Astrocyte of the cerebellum (primary cell): ENCODE data around the gene MED1.

Source experiments
- DNase-seq: peaks from one replicate; pipeline ENCODE4 v3.0.0-alpha.2; 2011; ENCODE audit warnings: low read depth
- H3K4me3 ChIP-seq: 2 replicates; pipeline ENCODE4 v1.5.1; 2011; ENCODE audit warnings: mild to moderate bottlenecking, low read depth, low read length, moderate library complexity
- in situ Hi-C: cut with HindIII; loops from 2 replicates; pipeline ENCODE4 v1.10.0; 2017; ENCODE audit warnings: low sequenced_read_pairs
- TF ChIP-seq, protein P1 (sequence below): IDR thresholded peaks from 2 replicates; pipeline ENCODE4 v1.5.1; 2012; ENCODE audit warnings: low read length, low read depth, moderate library complexity, mild to moderate bottlenecking; ENCODE audit errors: missing control alignments

MED1 gene

DNA sequence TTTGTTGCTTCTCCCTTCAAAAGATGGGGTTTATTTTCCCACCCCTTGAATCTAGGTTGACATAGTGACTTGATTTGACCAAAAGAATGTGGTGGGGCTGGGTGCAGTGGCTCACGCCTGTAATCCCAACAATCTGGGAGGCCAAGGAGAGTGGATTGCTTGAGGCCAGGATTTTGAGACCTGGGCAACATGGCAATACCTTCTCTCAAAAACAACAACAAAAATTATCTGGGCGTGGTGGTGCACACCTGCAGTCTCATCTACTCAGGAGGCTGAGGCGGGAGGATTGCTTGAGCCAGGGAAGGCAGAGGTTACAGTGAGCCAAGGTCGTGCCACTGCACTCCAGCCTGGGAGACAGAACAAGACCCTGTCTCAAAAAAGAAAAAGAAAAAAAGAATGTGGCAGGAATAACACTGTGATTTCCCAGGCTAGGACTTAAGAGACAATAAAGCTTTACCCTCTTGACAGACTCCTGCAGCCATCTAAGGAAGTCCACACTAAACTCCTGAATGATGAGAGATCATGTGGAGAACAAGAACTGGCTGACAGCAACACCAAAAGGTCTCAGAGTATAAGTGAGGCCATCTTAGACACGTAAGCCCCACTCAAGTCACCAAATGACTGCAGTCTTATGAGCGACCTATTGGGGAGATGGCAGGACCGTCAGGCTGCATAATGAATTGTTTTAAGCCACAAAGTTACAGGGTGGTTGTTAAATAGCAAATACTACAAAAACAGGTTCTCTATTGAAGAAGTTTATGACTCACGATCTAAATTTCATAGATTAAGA, 86.6 kb downstream of the MED1 start:
- in situ Hi-C loops: no loop called here
- TF ChIP-seq, protein P1, sequence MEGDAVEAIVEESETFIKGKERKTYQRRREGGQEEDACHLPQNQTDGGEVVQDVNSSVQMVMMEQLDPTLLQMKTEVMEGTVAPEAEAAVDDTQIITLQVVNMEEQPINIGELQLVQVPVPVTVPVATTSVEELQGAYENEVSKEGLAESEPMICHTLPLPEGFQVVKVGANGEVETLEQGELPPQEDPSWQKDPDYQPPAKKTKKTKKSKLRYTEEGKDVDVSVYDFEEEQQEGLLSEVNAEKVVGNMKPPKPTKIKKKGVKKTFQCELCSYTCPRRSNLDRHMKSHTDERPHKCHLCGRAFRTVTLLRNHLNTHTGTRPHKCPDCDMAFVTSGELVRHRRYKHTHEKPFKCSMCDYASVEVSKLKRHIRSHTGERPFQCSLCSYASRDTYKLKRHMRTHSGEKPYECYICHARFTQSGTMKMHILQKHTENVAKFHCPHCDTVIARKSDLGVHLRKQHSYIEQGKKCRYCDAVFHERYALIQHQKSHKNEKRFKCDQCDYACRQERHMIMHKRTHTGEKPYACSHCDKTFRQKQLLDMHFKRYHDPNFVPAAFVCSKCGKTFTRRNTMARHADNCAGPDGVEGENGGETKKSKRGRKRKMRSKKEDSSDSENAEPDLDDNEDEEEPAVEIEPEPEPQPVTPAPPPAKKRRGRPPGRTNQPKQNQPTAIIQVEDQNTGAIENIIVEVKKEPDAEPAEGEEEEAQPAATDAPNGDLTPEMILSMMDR: no peak
- H3K4me3 ChIP-seq: no peak overlapping the region
- DNase-seq: no peak

DNA sequence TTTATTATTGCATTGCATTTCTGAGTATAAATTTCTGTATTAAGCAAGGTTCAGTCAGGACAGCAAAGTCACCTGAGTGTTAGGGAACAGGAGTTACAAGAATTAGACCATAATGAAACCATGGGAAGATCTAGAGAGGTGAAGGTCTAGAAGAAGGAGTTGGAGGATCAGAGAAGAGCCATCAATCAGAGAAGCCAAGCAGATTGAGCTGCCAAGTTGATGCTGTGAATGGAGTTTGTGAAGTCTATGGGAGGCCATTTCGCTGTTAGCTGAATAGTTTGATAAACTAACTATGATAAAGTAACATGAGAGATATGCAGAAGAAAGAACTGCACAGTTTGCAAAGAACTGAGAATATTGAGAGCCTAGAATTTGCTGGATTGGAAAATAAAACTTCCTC, 90.0 kb downstream of the MED1 start:
- in situ Hi-C loops: no loop called here
- TF ChIP-seq, protein P1: no peak
- no peak for DNase-seq

DNA sequence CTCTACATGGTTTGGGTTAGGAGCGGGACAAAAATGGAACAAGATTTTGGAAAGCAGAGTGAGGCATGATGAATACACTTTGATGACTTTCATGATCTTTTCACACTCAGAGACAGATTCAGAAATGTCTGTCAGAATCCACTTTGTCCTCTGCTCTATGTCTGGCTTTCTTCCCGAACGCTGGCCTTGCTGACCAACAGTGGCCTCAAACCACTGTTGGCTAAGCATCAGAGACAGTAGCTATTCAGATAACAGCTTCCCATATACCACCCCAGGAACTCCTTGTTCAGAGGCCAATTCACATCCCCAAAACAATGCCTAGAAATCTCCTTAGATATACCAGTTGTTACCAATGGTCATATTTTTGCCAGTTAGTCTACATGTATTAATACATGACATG, 90.5 kb downstream of the MED1 start:
- TF ChIP-seq, protein P1: no peak
- no peak for DNase-seq
- H3K4me3 ChIP-seq: no peak overlapping the region
- in situ Hi-C loops: no loop called here

More for the DNA sequence above, 90.0 kb downstream of the MED1 start:
- H3K4me3 ChIP-seq: no peak overlapping the region

DNA sequence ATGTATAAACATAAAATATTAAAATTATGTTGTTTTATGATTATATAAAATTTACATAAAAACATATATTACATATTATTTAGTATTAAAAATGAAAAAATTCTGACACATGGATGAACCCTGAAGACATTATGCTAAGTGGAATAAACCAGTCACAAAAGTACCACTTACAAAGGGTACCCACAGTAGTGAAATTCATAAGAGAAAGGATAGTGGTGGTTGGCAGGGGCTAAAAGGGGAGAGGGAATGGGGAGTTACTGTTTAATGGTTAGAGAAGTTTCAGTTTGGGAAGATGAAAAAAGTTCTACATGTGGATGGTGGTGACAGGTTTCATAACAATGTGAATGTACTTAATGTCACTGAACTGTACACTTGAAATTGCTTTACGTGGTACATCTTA, 91.1 kb downstream of the MED1 start:
- TF ChIP-seq, protein P1: no peak
- in situ Hi-C loops: no loop called here
- H3K4me3 ChIP-seq: no peak overlapping the region
- DNase-seq: no peak

DNA sequence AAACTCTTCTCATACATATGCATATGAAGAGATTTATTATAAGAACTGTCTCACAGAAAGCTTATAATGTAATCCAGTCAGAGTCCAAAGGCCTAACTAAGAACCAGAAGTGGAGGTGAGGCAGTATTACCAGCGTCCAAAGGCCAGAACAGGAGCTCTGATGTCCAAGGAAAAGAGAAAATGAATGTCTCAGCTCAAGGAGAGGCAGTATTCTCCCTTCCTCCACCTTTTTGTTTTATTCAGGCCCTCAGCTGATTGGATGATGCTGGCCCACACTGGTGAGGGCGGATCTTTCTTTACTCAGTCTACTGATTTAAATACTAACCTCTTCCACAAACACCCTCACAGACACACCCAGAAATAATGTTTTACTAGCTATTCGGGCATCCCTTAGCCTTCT, 93.1 kb downstream of the MED1 start:
- TF ChIP-seq, protein P1: no peak
- no peak for DNase-seq
- H3K4me3 ChIP-seq: no peak overlapping the region
- in situ Hi-C loops: no loop called here

DNA sequence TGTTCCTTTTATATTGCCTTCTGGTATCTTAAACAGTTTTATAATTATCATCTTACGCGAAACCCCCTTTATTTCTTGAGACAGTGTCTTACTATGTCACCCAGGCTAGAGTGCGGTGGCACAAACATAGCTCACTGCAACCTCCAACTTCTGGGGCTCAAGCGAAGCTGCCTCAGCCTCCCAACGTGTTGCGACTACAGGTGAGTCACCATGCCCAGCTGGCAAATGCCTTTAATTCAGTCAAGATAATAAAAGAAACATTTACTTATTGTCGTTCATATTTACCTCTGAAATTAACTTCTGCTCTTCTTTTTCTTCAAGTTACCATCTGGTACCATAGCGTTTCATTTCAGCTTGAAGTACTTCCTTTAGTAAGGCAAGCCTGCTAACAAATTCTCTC, 93.6 kb downstream of the MED1 start:
- no peak overlapping the region for H3K4me3 ChIP-seq
- in situ Hi-C loops: no loop called here
- TF ChIP-seq, protein P1: no peak
- no peak for DNase-seq
